ENCODE measurements around the gene UXS1.

UXS1 gene

DNA sequence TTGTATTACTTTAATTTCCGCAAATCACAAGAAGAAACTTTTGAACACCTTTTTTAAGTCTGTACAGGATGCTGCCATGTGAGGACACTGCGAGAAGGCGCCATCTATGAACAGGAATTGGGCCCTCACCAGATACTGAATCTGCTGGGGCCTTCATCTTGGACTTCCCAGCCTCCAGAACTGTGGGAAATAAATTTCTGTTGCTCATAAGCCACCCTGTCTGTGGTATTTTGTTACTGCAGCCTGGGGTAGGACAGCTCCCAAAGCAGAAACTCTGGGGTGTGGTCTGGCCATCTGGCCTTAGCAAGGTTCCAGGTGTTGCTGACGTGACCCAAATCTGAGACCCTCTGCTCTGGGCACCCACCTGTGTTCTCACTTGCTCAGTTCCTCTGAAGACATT is 16.5 kb downstream of the UXS1 start:
- Histone ChIP-seq H3K36me3 (ENCODE audit: insufficient read depth, low read length) (no peaks in the 10 kb centered on the region), H3K79me2 (ENCODE audit: insufficient read depth, low read length) (peaks cover 87% of the 10 kb centered on the region), H3K27me3 (ENCODE audit: insufficient read depth, low read length, poor library complexity, severe bottlenecking) (no peaks in the 10 kb centered on the region), H3K9ac (ENCODE audit: low read depth, low read length, poor library complexity, severe bottlenecking) (no peak overlapping the region), H3K4me1 (ENCODE audit: insufficient read depth, low read length, poor library complexity, severe bottlenecking) (peaks cover 68% of the 10 kb centered on the region), H4K20me1 (ENCODE audit: insufficient read depth, low read length, poor library complexity, severe bottlenecking) (peaks cover 29% of the 10 kb centered on the region), H3K4me3 (ENCODE audit: low read length, poor library complexity, severe bottlenecking) (no peak overlapping the region), H3K9me3 (ENCODE audit: insufficient read depth, low read depth, low read length) (no peaks in the 10 kb centered on the region), H3K9me2 (replicated peaks; ENCODE audit: low read depth, low read length) (no peaks in the 10 kb centered on the region), H3K4me2 (ENCODE audit: low read depth, low read length, poor library complexity, severe bottlenecking) (peak overlapping the region; percentile 55), H2AFZ (ENCODE audit: low read length) (no peak overlapping the region), H3F3A (ENCODE audit: low read depth) (0 out of 2 replicates have a peak, but pooled peaks cover 5% of the 10 kb centered on the region)
- TF ChIP-seq, protein P1, sequence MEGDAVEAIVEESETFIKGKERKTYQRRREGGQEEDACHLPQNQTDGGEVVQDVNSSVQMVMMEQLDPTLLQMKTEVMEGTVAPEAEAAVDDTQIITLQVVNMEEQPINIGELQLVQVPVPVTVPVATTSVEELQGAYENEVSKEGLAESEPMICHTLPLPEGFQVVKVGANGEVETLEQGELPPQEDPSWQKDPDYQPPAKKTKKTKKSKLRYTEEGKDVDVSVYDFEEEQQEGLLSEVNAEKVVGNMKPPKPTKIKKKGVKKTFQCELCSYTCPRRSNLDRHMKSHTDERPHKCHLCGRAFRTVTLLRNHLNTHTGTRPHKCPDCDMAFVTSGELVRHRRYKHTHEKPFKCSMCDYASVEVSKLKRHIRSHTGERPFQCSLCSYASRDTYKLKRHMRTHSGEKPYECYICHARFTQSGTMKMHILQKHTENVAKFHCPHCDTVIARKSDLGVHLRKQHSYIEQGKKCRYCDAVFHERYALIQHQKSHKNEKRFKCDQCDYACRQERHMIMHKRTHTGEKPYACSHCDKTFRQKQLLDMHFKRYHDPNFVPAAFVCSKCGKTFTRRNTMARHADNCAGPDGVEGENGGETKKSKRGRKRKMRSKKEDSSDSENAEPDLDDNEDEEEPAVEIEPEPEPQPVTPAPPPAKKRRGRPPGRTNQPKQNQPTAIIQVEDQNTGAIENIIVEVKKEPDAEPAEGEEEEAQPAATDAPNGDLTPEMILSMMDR (conservative IDR thresholded peaks at IDR 0.05; ENCODE audit: low read length), result no peak
- no peak for TF ChIP-seq EZH2phosphoT487 (IDR thresholded peaks at IDR 0.05; ENCODE audit: borderline replicate concordance)

DNA sequence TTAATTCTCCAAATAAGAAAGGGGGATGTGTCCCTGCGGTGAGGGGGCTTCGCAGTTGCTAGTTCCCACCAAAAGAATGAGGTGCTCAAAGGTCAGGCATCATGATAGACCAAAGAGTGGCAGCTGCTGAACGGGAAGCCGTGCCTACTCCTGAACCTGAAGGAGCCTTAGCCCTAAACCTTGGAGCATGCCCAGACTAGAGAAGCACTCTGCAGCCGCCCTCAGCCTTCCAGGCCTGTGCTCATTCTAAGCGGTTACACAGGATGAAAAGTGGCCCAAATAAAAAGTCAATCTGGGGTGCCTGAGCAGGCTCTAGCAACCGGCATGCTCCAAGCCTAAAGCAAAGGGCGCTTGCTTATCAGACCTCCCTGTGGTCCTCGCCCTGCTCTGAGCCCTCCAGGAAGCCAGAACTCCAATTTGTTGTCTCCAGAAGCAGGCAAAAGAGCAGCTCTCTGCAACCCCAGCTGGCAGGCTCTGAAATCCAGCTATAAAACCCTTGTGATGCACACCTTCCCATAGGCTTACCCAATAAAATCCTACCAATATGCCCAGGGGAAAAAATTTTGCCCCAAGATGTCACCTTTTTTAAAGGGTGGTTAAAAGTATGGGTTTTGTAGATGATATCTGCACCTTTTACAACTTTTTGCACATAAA is 17.5 kb downstream of the UXS1 start:
- no peaks in the 10 kb centered on the region for H3K27me3 ChIP-seq (ENCODE audit: insufficient read depth, low read length, poor library complexity, severe bottlenecking)
- TF ChIP-seq, protein P1 (conservative IDR thresholded peaks at IDR 0.05; ENCODE audit: low read length), result no peak
- TF ChIP-seq EZH2phosphoT487 (IDR thresholded peaks at IDR 0.05; ENCODE audit: borderline replicate concordance), result peak; percentile 47; the same call in 1 of the 2 replicates
- H4K20me1 ChIP-seq (ENCODE audit: insufficient read depth, low read length, poor library complexity, severe bottlenecking), result peaks cover 29% of the 10 kb centered on the region
- peaks cover 87% of the 10 kb centered on the region for H3K79me2 ChIP-seq (ENCODE audit: insufficient read depth, low read length)
- no peaks in the 10 kb centered on the region for H3K36me3 ChIP-seq (ENCODE audit: insufficient read depth, low read length)
- no peaks in the 10 kb centered on the region for H3K9me3 ChIP-seq (ENCODE audit: insufficient read depth, low read depth, low read length)
- no peak overlapping the region for H2AFZ ChIP-seq (ENCODE audit: low read length)
- H3K4me1 ChIP-seq (ENCODE audit: insufficient read depth, low read length, poor library complexity, severe bottlenecking), result peaks cover 67% of the 10 kb centered on the region
- no peaks in the 10 kb centered on the region for H3K9me2 ChIP-seq (replicated peaks; ENCODE audit: low read depth, low read length)
- peak overlapping the region; percentile 55 for H3K4me2 ChIP-seq (ENCODE audit: low read depth, low read length, poor library complexity, severe bottlenecking)
- peak overlapping the region; percentile 40 for H3K9ac ChIP-seq (ENCODE audit: low read depth, low read length, poor library complexity, severe bottlenecking)
- peak overlapping the region; percentile 7 for H3K4me3 ChIP-seq (ENCODE audit: low read length, poor library complexity, severe bottlenecking)
- 0 out of 2 replicates have a peak, but pooled peaks cover 5% of the 10 kb centered on the region for H3F3A ChIP-seq (ENCODE audit: low read depth)

DNA sequence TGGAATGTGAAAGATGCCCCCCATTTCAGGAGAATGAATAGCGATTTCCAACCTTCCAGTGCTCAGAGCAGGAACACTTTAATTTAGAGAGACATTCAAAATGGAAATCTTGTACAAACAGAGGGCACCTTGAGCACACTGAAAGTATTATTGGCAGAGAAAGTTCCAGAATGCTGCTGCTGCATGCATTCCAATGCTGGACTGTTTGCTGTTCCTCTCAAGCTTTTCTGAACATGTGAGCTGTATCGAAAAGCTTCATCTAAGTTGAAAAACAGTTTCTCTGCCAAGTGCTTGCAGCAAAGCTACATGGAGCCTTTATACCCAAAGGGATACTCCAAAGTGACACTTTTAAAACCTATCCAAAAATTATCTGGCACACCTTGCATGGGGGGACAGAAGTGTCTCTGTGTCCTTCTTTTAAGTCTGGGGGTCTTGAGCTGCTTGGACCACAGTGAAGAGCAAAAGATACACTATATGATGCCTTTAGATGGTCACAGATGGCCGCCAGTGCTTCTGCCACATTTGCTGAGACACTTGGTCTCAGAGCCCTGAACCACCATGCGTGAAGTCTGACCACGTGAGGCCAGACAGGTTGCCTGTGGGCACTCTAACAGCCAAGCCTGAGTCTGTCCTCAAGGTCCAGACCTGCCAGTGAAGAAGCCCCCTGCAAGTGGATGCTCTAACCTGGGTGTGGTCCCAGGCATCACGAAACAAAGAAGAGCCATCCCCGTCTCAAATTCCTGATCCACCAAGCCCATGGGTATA is 18.8 kb downstream of the UXS1 start:
- Histone ChIP-seq H3K9ac (ENCODE audit: low read depth, low read length, poor library complexity, severe bottlenecking) (no peak overlapping the region), H3K79me2 (ENCODE audit: insufficient read depth, low read length) (peaks cover 85% of the 10 kb centered on the region), H4K20me1 (ENCODE audit: insufficient read depth, low read length, poor library complexity, severe bottlenecking) (peaks cover 29% of the 10 kb centered on the region)

More for the DNA sequence above, 18.8 kb downstream of the UXS1 start:
- Histone ChIP-seq H3K4me2 (ENCODE audit: low read depth, low read length, poor library complexity, severe bottlenecking) (peak overlapping the region; percentile 55), H3K4me3 (ENCODE audit: low read length, poor library complexity, severe bottlenecking) (no peak overlapping the region), H3K9me3 (ENCODE audit: insufficient read depth, low read depth, low read length) (no peaks in the 10 kb centered on the region), H2AFZ (ENCODE audit: low read length) (no peak overlapping the region), H3K4me1 (ENCODE audit: insufficient read depth, low read length, poor library complexity, severe bottlenecking) (peaks cover 67% of the 10 kb centered on the region), H3K27me3 (ENCODE audit: insufficient read depth, low read length, poor library complexity, severe bottlenecking) (no peaks in the 10 kb centered on the region), H3F3A (ENCODE audit: low read depth) (0 out of 2 replicates have a peak, but pooled peaks cover 5% of the 10 kb centered on the region), H3K9me2 (replicated peaks; ENCODE audit: low read depth, low read length) (no peaks in the 10 kb centered on the region), H3K36me3 (ENCODE audit: insufficient read depth, low read length) (no peaks in the 10 kb centered on the region)
- TF ChIP-seq, protein P1 (conservative IDR thresholded peaks at IDR 0.05; ENCODE audit: low read length), result no peak
- TF ChIP-seq EZH2phosphoT487 (IDR thresholded peaks at IDR 0.05; ENCODE audit: borderline replicate concordance), result no peak

Data from Loucy (cell line).